HepG2 (cell line): Measurements from ENCODE around the gene RORC. TPM values are rescaled to one million over a fixed set of nuclear protein-coding genes. Genes with fewer than 3 reads are reported as not detected.

Source experiments
- GATAD2A ChIP-seq: IDR thresholded peaks from 2 replicates; pipeline ENCODE4 v1.6.1; 2016
- HHEX ChIP-seq: IDR thresholded peaks from 2 replicates; pipeline ENCODE4 v1.6.1; 2016; ENCODE audit warnings: control low read depth
- HOMEZ ChIP-seq: IDR thresholded peaks from 2 replicates; pipeline ENCODE4 v1.6.1; 2016; ENCODE audit warnings: low read depth
- IRF9 ChIP-seq: sonication (generic); formaldehyde crosslinking; IDR thresholded peaks from 2 replicates; pipeline ENCODE4 v1.8.0; 2022; ENCODE audit warnings: missing genetic modification reagents, mild to moderate bottlenecking, borderline replicate concordance
- SOX5 ChIP-seq: IDR thresholded peaks from 2 replicates; pipeline ENCODE4 v1.6.1; 2016; ENCODE audit warnings: borderline replicate concordance
- SRF ChIP-seq: IDR thresholded peaks from 2 replicates; pipeline ENCODE4 v1.6.1; 2011; ENCODE audit warnings: mild to moderate bottlenecking, low read depth, low read length, moderate library complexity
- ZFP91 ChIP-seq: sonication (generic); formaldehyde crosslinking; IDR thresholded peaks from 2 replicates; pipeline ENCODE4 v1.9.0; 2022; ENCODE audit warnings: missing genetic modification reagents, mild to moderate bottlenecking, borderline replicate concordance
- ZMAT3 ChIP-seq: sonication (generic); formaldehyde crosslinking; conservative IDR thresholded peaks from 2 replicates; pipeline ENCODE4 v1.7.0; 2021; ENCODE audit warnings: missing genetic modification reagents
- ZNF510 ChIP-seq: sonication (generic); formaldehyde crosslinking; IDR thresholded peaks from 2 replicates; pipeline ENCODE4 v1.4.0; 2020; ENCODE audit warnings: low read depth, mild to moderate bottlenecking, missing genetic modification reagents
- polyA plus RNA-seq, 8 experiments: library from polyadenylated mRNA; depleted of rRNA in 3 of 8; stranded (reverse) in 7 of 8; unstranded in 1 of 8; fragments of >200 nt; fragmentation: Illumina TruSeq in 4 of 8; extraction: Trizol in 4 of 8; gene quantifications; 2 replicates each; pipeline versions ENCODE4 v1.2.1 to v1.2.3, GENCODE V29; 2011 to 2016; ENCODE audit warnings: low read depth in 4 of 8, missing spikeins in 1 of 8, mixed read lengths in 1 of 8; ENCODE audit not compliant: insufficient read depth in 1 of 8
- total RNA-seq, 5 experiments: library from RNA; depleted of rRNA; stranded (reverse); fragments of >200 nt; fragmentation: Illumina TruSeq; extraction: Trizol; gene quantifications; 2 replicates each; pipeline ENCODE4 v1.2.3, GENCODE V29; 2016; ENCODE audit warnings: low read depth in 1 of 5
- TF ChIP-seq, protein P1 (sequence below): sonication (generic); formaldehyde crosslinking; IDR thresholded peaks from 2 replicates; pipeline ENCODE4 v1.5.0; 2020; ENCODE audit warnings: missing genetic modification reagents, mild to moderate bottlenecking, borderline replicate concordance

The RORC gene
- total and polyA plus RNA-seq, 2 of the 13 experiments (the other 11 are each of a cell fraction or from before 2014, with no cell fraction given): 2.5 to 6.5 TPM

DNA sequence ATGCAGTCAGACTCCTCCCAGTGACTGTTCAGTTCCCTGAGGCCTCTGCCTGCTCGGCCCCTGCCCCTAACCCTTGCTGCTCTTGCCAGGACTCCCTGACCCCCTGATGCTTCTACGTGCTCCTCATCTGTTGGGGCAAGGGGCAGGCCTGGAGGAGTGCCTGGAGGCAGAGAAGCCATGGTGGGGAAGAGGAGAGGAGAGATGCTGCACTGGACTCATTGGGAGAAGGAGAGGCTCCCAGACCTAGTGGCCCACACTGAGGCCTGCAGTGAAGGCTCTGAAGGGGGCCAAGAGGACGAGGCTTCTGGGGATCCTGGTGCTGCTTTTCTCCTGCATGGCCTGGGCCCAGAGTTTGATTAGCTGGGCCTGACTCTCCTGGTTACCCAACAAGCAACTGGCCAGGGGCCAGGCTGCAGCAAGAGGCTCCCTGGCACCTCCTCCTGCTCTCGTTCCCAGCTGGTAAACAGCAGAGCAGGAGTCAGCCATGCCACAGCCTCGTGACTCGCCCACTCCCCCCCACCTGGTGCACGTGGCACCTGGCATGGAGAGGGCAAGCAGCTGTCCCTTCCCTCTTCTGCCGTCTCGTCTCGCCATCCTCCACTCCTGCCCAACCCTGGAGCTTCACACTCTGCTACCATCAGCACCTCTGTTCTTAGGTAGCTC is 847 bp upstream of the RORC start (continued):
- peak; percentile 37; the same call in 1 of the 2 replicates for TF ChIP-seq ZFP91 (CRISPR knock-in tag)
- peak; percentile 84 for TF ChIP-seq GATAD2A
- TF ChIP-seq SRF: peak; percentile 36; the same call in 1 of the 2 replicates
- TF ChIP-seq HOMEZ (CRISPR knock-in tag): no peak
- TF ChIP-seq HHEX (CRISPR knock-in tag): 0 out of 2 replicates have a peak, but pooled peaks have one; percentile 6
- TF ChIP-seq SOX5 (CRISPR knock-in tag): peak; percentile 53; the same call in 1 of the 2 replicates
- TF ChIP-seq, protein P1, sequence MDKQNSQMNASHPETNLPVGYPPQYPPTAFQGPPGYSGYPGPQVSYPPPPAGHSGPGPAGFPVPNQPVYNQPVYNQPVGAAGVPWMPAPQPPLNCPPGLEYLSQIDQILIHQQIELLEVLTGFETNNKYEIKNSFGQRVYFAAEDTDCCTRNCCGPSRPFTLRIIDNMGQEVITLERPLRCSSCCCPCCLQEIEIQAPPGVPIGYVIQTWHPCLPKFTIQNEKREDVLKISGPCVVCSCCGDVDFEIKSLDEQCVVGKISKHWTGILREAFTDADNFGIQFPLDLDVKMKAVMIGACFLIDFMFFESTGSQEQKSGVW (CRISPR knock-in tag): no peak
- no peak for TF ChIP-seq IRF9 (CRISPR knock-in tag)
- TF ChIP-seq ZMAT3 (CRISPR knock-in tag): 0 out of 2 replicates have a peak, but pooled peaks have one; percentile 26
- no peak for TF ChIP-seq ZNF510
